GM18526 (cell line): Measurements from ENCODE around the gene PDE6A.

ENCODE experiments used
- POLR2A ChIP-seq: IDR thresholded peaks from 3 replicates; pipeline ENCODE4 v1.6.1; 2011; ENCODE audit not compliant: insufficient read length; ENCODE audit errors: extremely low read depth

The PDE6A gene

DNA sequence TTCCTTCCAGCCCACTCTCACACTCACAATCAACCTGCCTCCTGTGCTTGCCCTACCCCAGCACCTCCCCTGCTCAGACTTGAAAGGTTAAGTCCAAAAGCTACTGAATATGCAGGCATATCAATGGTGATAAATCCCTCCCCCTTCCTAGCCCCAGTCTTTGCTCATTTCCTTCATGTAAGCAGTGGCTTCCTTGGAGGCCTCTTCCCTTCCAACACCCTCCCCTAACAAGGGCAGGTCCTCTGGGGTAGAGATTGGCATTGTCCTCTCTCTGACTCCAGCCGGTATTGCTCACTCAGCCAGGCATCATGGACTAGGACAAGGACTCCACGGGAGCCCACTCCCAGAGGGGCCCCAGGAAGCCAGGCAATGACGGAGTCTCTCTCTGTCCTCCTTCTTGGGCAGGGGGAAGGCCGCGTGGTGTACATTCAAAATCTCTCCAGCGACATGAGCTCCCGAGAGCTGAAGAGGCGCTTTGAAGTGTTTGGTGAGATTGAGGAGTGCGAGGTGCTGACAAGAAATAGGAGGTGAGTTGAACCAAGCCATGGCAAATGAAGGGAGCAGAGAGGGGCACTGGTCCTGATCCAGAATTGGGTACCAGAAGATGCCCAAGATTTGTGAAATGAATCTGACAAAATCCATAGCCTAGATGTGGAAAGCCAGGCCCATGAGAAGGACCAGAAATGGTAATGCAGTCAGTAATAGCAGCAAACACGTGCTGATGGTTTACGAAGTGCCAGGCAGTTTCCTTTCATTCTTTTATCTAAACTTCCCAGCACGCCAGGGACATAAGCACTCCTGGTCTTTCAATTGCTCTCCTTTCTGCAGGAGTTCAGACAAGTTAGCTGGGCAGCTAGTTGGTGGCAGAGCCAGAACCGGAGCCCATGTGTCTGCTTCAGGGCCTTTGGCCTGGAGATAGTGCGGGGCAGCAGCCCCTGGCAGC is 102.5 kb downstream of the PDE6A start:
- TF ChIP-seq POLR2A, result no peak

DNA sequence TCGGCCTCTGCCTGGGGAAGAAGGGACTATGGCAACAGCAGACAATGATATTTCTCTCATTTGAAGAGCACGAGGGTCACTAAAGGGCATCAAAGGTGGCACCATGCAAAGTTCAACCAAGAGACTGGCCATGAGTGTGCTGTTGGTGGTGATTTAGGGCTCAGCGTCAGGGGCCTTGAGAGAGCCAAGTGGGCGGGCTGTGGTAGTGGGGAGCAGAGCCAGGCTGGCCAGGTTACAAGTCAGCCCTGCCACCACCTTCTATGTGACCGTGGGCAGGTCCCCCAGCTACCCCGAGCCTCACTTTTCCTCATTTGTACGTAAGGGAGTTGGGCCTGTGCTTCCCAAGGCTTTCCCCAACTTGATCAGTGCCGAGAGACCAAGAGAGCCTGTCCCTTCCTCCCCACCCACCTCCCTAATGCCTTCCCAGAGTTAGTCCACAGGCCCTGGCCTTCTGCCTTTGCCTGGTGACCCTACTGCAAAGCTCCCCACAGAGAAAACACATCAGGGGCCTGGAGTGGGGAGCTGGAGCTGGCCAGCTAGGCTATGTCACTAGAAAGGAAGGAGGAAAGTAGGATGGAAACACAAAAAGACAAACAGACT is 104.3 kb downstream of the PDE6A start:
- no peak for TF ChIP-seq POLR2A

DNA sequence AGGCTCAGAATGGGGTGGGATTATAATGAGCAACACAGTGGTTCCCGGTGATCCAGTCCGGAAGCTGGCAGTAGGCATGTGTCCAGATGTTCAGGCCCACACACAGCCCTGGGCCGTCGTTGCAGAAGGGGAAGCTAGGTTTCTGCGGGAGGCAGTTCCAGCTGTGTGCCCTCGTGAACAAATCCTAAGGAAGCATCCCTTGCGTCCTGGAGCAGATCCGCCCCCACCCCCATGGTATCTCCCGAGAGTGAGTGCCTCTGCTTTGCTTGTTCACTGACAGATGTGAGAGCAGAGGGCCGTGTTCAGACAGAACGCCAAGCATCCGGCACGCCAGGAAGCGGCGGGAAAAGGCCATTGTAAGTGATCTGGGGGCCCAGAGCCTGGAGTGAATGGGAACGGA is 104.8 kb downstream of the PDE6A start:
- no peak for TF ChIP-seq POLR2A

DNA sequence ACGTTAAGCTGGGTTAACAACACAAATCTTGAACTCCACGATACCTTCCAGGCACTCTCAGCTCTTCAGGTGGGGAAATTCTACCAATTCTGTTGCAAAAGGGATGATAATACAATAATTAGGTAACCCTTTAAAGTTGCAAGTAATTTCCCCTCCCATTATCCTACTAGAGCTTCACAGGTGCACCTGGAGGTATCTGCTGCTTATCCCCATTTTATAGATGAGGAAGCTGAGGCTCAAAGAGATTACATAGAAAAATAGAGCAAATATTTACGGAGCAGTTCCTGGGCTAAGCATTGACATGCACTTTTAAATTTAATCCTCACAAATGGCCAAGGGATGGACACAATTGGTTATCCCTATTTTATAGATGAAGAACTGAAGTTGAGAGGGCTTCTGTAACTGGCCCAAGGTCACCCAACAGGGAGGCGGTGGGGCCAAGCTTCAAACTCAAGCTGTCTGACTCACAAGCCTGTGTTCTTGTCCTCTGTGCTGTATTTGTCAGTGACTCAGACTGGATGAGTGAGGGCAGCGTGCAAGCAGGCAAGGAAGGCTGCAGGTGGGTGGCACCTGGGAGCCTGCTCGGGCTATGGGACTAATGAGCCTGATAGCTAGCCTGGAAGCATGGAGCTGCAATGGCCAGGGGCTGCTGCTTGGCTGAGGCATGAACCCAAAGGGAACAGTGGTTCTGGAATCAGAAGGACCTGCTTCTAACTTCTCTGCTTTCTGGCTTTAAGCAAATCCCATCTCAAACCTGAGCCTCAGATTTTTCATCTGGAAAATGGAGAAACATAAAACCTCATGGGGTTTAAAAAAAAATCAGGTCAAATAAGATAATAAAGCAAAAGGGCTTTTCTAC is 105.5 kb downstream of the PDE6A start:
- TF ChIP-seq POLR2A, result no peak

- TF ChIP-seq POLR2A, result no peak
Measured at GRCh38 chr5:149837680-149838269, 106.8 kb downstream of the PDE6A start.

DNA sequence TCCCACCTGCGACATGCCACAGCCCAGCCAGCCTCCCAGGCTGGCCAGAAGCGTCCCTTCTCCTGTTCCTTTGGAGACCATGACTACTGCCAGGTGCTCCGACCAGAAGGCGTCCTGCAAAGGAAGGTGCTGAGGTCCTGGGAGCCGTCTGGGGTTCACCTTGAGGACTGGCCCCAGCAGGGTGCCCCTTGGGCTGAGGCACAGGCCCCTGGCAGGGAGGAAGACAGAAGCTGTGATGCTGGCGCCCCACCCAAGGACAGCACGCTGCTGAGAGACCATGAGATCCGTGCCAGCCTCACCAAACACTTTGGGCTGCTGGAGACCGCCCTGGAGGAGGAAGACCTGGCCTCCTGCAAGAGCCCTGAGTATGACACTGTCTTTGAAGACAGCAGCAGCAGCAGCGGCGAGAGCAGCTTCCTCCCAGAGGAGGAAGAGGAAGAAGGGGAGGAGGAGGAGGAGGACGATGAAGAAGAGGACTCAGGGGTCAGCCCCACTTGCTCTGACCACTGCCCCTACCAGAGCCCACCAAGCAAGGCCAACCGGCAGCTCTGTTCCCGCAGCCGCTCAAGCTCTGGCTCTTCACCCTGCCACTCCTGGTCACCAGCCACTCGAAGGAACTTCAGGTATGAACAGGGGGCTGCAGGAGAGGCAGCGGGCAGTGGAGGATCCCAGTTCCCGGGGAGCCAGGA is 108.0 kb downstream of the PDE6A start:
- TF ChIP-seq POLR2A, result no peak

DNA sequence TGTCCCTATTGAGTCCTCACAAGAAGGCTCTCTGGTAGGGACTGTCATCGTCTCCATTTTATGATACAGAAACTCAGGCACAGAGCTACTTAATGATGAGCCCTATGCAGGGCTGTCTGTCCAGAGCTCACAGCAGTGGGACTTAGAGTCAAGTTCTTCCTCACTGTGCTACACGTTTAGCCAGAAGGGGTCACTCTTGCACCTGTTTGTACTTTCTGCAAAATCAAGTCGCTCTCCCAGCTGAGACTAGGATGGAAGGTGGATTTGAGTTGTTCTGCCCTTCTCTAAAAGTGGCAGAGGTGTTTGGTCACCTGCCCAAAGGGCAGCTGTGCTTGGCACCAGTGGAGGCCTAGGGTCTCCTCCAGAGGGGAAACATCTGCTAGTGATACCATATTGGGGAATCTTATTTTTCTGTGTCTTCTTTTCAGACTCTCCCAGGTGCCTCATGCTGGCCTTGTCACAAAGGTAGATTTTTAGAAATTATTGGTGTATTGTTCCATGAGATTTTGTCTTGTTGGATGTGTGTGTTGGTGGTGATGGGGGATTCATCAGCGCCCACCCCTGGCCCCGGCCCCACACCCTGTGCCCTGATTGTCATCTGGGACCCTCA is 110.2 kb downstream of the PDE6A start:
- no peak for TF ChIP-seq POLR2A

- TF ChIP-seq POLR2A, result no peak
Measured at GRCh38 chr5:149833116-149833827, 111.3 kb downstream of the PDE6A start.

DNA sequence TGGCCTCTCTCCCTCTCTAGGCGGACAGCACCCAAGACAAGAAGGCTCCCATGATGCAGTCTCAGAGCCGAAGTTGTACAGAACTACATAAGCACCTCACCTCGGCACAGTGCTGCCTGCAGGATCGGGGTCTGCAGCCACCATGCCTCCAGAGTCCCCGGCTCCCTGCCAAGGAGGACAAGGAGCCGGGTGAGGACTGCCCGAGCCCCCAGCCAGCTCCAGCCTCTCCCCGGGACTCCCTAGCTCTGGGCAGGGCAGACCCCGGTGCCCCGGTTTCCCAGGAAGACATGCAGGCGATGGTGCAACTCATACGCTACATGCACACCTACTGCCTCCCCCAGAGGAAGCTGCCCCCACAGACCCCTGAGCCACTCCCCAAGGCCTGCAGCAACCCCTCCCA is 112.0 kb downstream of the PDE6A start:
- no peak for TF ChIP-seq POLR2A

- TF ChIP-seq POLR2A, result no peak
Measured at GRCh38 chr5:149831492-149831891, 113.1 kb downstream of the PDE6A start.

DNA sequence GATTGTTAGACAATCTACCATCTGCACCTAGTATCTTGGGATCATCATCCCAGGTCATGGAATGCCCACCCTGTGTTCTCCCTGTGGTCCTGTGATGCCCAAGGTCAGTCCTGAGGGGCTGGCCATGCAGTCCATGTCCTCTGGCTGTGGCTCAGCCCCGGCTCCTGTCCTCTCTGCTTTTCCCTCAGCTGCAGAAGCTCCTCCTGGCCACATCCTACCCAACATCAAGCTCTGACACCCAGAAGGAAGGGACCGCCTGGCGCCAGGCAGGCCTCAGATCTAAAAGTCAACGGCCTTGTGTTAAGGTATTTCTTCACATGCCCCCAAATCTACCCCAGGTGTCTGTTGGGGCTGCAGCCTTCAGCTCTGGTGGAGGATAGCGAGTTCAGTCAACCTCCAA is 114.0 kb downstream of the PDE6A start:
- TF ChIP-seq POLR2A, result no peak

DNA sequence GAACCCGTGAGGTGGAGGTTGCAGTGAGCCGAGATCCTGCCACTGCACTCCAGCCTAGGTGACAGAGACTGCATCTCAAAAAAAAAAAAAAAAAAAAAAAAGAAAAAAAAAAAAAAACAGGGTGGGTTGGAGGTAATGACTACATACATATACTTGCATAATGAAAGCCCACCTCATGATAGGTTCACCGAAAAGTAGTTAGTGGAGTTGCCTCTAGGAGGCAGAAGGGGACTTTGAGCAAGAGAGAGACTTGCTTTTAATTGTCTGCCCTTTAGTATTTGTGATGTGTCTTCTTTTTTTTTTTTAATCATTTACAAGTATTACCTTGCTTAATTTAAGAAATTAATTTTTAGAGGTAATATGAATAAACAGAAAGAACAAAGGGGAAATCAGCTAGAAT is 114.6 kb downstream of the PDE6A start:
- TF ChIP-seq POLR2A, result no peak

- TF ChIP-seq POLR2A, result no peak
Measured at GRCh38 chr5:149828161-149829011, 116.2 kb downstream of the PDE6A start.

- no peak for TF ChIP-seq POLR2A
Measured at GRCh38 chr5:149827546-149827945, 117.0 kb downstream of the PDE6A start.
